Measurements from ENCODE around the gene SCG3.

DNA sequence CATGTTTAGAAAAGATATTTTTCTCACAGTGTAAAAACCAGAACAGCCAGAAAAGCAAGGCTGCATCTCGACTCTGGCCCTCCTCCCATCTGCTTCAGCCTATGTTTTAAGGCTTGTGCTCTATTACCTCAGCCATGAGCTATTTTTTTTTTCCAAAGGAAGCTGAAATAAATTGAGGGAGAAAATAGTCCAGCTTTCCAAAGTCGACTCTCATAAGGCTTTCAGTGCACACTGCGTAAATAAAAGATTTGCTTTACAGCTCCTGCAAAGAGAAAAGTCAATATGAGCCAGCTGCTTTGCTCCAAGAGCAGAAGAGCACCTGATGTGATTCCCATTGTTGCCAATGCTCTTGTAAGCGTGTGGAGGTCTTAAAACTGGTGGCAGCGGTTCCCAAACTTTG lies 26.7 kb downstream of the SCG3 start:
- TF ChIP-seq, protein P1, sequence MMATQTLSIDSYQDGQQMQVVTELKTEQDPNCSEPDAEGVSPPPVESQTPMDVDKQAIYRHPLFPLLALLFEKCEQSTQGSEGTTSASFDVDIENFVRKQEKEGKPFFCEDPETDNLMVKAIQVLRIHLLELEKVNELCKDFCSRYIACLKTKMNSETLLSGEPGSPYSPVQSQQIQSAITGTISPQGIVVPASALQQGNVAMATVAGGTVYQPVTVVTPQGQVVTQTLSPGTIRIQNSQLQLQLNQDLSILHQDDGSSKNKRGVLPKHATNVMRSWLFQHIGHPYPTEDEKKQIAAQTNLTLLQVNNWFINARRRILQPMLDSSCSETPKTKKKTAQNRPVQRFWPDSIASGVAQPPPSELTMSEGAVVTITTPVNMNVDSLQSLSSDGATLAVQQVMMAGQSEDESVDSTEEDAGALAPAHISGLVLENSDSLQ (IDR thresholded peaks at IDR 0.05) = no peak
- TF ChIP-seq BHLHE40 (IDR thresholded peaks at IDR 0.05; ENCODE audit: borderline replicate concordance) (no peak), HDGF (IDR thresholded peaks at IDR 0.05; ENCODE audit: borderline replicate concordance) (no peak), NFRKB (IDR thresholded peaks at IDR 0.05) (no peak), ARNT (IDR thresholded peaks at IDR 0.05) (no peak)

Data from HEK293T (cell line).